ENCODE results near the gene DCTN1. TPM values are rescaled to one million over a fixed set of nuclear protein-coding genes. Genes with fewer than 3 reads are reported as not detected.

The DCTN1 gene
- polyA plus RNA-seq, 1 experiment: 147 TPM

DNA sequence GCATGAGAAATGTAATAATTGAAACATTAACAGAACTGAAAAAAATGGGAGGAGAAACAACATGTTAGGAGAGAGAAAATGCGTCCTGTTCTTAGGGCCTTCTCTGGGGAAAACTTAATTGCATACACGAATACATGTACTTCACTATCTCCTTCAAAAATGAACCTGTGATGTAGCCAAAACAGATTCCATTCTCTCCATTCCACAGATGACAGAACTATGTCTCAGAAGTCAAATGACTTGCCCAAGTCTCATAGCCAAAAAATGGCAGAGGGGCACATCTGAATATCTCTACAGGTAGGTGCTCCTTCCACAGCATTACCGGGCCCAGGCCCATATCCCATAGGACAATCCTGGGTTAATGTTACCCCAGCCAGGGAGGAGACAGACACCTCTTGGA lies 3.9 kb upstream of the DCTN1 start:
- ChIA-PET POLR2A (no interaction called here), CTCF (no interaction called here)
- Histone ChIP-seq H3K9me3 (ENCODE audit: control insufficient read depth, insufficient read depth, low read length) (no peaks in the 10 kb centered on the region), H3K27me3 (ENCODE audit: control insufficient read depth, insufficient read depth, low read length) (no peaks in the 10 kb centered on the region), H3K27ac (ENCODE audit: low read depth, low read length) (no peak overlapping the region), H3K4me3 (ENCODE audit: low read depth, low read length) (no peak overlapping the region)
- TF ChIP-seq, protein P1, sequence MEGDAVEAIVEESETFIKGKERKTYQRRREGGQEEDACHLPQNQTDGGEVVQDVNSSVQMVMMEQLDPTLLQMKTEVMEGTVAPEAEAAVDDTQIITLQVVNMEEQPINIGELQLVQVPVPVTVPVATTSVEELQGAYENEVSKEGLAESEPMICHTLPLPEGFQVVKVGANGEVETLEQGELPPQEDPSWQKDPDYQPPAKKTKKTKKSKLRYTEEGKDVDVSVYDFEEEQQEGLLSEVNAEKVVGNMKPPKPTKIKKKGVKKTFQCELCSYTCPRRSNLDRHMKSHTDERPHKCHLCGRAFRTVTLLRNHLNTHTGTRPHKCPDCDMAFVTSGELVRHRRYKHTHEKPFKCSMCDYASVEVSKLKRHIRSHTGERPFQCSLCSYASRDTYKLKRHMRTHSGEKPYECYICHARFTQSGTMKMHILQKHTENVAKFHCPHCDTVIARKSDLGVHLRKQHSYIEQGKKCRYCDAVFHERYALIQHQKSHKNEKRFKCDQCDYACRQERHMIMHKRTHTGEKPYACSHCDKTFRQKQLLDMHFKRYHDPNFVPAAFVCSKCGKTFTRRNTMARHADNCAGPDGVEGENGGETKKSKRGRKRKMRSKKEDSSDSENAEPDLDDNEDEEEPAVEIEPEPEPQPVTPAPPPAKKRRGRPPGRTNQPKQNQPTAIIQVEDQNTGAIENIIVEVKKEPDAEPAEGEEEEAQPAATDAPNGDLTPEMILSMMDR (IDR thresholded peaks at IDR 0.05; ENCODE audit: low read depth, low read length): no peak
- DNase-seq (ENCODE audit: low read depth, low spot score): no peak

DNA sequence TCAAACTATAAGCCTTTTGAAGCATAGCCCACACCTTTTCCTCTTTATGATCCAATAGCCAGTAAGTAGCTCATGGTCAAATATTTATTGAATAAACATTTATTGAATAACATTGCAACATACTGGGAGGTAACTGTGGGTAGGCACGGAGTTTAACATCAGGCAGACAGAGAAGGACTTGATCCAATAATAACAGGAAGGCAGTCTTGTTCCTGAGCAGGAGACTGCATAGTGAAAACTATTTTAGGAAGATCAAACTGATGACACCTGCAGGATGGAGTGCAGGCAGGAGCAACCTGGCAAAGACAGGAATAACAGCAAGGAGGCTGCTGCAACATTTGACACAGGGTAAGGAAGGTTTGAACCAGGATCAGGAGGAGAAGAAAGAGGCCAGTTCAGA lies 3.1 kb upstream of the DCTN1 start:
- DNase-seq (ENCODE audit: low read depth, low spot score): peak; percentile 44
- Histone ChIP-seq H3K9me3 (ENCODE audit: control insufficient read depth, insufficient read depth, low read length) (no peaks in the 10 kb centered on the region), H3K27me3 (ENCODE audit: control insufficient read depth, insufficient read depth, low read length) (no peaks in the 10 kb centered on the region), H3K27ac (ENCODE audit: low read depth, low read length) (peak overlapping the region; percentile 76), H3K4me3 (ENCODE audit: low read depth, low read length) (no peak overlapping the region)
- TF ChIP-seq, protein P1 (IDR thresholded peaks at IDR 0.05; ENCODE audit: low read depth, low read length): no peak
- ChIA-PET POLR2A (interaction anchor here (0.7 to 1.3 kb wide), 3 partner anchors 8 to 173 kb away, joined by 3 to 4 read pairs (median 4); no protein-coding TSS in a partner anchor), CTCF (interaction anchor here (0.6 to 2.5 kb wide), 4 partner anchors 9 to 559 kb away, joined by 3 to 36 read pairs (median 9); no protein-coding TSS in a partner anchor)

DNA sequence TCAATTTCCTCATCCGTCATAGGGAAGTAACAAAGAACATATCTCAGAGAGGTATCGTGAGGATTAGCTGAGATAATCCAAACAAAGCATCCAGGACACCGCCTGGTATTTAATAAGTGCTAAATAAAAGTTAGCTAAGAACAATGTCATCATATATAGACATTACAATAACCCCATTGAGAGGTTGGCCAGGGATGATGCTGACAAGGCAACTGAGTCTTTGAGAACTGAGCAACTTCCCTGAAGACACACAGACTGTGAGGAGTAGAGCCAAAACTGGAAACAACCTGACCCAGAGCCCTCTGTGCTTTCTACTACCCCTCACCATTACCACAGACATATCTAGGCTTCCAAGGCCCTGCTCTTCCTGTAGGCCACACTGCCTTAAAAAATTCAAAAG lies 1.6 kb upstream of the DCTN1 start:
- DNase-seq (ENCODE audit: low read depth, low spot score): no peak
- TF ChIP-seq, protein P1 (IDR thresholded peaks at IDR 0.05; ENCODE audit: low read depth, low read length): no peak
- Histone ChIP-seq H3K4me3 (ENCODE audit: low read depth, low read length) (no peak overlapping the region), H3K9me3 (ENCODE audit: control insufficient read depth, insufficient read depth, low read length) (no peaks in the 10 kb centered on the region), H3K27me3 (ENCODE audit: control insufficient read depth, insufficient read depth, low read length) (no peaks in the 10 kb centered on the region), H3K27ac (ENCODE audit: low read depth, low read length) (no peak overlapping the region)
- ChIA-PET POLR2A (no interaction called here), CTCF (interaction anchor here (0.7 to 2.5 kb wide), 5 partner anchors 10 to 558 kb away, joined by 4 to 36 read pairs (median 4); no protein-coding TSS in a partner anchor)

DNA sequence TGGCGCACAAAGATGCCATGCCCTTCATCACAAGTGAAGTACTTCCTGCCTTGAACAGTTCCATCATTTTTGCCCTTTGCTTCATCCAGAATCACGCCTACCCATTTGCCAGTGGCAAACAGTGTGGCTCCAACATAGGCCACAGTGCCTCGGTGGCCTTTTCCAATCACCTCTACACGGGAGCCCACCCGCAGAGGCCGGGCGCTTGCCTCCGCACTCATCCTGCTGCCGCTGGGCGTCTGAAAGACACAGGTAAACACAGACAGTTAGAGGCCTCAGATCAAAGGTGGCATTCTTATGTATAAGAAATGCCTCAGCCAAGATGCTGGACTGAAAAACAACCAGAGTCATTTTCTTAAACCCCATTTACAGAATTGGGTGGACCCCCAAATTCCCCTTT lies 2.1 kb downstream of the DCTN1 start:
- H3K27ac ChIP-seq (ENCODE audit: low read depth, low read length): no peak overlapping the region
- no peaks in the 10 kb centered on the region for H3K27me3 ChIP-seq (ENCODE audit: control insufficient read depth, insufficient read depth, low read length)
- ChIA-PET CTCF (no interaction called here), POLR2A (no interaction called here)
- TF ChIP-seq, protein P1 (IDR thresholded peaks at IDR 0.05; ENCODE audit: low read depth, low read length): no peak
- H3K4me3 ChIP-seq (ENCODE audit: low read depth, low read length): no peak overlapping the region
- DNase-seq (ENCODE audit: low read depth, low spot score): no peak
- H3K9me3 ChIP-seq (ENCODE audit: control insufficient read depth, insufficient read depth, low read length): no peaks in the 10 kb centered on the region

DNA sequence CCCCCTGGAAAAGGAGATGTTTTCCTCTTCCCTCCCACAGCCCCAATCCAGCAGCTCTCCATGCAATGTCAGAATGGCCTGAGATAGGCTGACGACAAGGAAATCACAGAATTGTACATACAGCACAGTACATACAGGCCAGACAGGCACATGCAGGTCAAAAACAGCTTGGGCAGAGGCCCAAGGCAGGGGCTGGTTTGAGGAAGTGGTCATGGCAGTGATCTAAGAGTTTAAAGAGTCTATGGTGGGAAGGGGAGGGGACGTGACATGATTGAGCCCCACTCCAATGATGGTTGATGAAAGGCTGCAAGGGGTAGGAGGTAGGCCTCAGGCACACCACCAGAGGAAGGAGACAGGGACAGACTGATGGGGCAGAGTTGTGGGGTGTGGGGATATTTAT lies 4.3 kb downstream of the DCTN1 start:
- Histone ChIP-seq H3K27ac (ENCODE audit: low read depth, low read length) (no peak overlapping the region), H3K9me3 (ENCODE audit: control insufficient read depth, insufficient read depth, low read length) (no peaks in the 10 kb centered on the region), H3K4me3 (ENCODE audit: low read depth, low read length) (no peak overlapping the region), H3K27me3 (ENCODE audit: control insufficient read depth, insufficient read depth, low read length) (no peaks in the 10 kb centered on the region)
- TF ChIP-seq, protein P1 (IDR thresholded peaks at IDR 0.05; ENCODE audit: low read depth, low read length): no peak
- ChIA-PET POLR2A (no interaction called here), CTCF (interaction anchor here (1.6 to 2.1 kb wide), 2 partner anchors 16 to 40 kb away, joined by 3 to 11 read pairs; no protein-coding TSS in a partner anchor)
- DNase-seq (ENCODE audit: low read depth, low spot score): no peak
